Ammon's horn (tissue), 1 donor: ENCODE results near the gene TPCN1.

ENCODE experiments used
- DNase-seq: peaks from one replicate; pipeline ENCODE4 v3.0.0-alpha.2; 2016; ENCODE audit warnings: low spot score

Gene TPCN1

DNA sequence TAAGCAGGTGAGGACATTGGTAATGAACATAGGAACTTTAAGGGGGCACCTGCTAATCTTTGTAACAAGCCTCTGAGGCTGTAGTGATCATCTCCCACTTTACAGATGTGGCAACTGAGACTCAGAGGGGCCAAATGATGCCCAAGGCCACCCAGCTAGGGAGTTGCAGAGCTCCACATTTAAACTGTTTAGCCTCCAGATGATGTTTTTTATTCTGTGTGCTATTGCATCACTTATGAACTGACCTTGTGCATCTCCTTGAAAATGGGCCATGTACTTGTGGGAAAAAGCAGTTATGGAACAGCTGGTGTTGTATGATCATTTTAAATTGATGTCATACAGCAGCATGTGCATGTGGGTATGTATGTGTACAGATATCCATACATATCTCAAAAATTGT, 41.4 kb downstream of the TPCN1 start:
- no peak for DNase-seq

DNA sequence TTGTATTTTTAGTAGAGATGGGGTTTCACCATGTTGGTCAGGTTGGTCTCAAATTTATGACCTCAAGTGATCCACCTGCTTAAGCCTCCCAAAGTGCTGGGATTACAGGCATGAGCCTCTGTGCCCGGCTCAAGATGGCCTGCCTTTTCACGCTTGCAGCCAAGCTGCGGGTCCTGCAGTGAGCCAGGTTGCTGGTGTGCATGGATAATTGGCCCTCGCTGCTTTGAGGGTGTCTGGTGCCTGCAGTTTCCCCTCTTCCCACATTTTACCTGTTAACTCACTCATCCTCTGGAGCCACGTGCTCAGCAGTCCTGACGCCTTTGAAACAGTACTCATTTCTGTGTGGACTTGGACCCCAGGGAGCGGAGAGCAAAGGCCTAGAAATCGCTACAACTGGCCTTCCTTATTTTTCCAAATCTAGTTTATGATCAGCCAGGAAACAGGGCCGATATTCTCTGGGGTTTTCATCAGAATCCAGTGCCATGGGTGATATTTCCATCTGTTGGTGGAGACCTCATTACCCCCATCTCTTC, 42.2 kb downstream of the TPCN1 start:
- no peak for DNase-seq

DNA sequence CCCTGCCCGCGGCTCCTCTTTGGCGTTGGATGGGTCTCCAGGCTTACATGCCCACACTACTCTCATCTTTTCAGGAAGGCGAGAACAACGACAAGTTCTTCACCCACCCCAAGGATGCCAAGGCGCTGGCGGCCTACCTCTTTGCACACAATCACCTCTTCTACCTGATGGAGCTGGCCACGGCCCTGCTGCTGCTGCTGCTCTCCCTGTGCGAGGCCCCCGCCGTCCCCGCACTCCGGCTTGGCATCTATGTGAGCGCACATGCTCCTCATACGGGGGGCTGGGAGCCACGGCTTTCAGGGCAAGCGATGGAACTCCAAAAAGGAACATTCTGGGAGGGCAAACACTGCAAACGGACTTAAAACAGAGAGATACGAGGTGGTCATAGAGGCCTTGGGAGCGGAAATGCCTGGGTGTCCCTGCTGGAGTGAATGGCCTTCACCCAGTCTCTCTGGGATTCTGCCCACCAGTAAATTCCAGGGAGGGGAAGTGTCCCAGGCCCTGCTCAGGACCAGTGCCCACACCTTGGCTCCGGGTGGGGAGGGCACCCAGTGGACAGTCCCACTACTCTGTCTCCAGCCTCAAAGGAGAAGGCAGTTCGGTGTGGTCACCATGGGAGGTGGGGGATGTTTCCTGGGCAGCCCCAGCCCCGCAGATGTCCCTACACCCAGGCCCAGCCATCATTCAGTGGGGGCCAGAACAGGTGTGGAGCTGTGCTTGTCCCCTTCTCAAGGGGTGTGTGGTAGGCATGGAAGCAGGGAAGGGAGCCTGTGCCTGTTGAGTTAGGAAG, 45.0 kb downstream of the TPCN1 start:
- no peak for DNase-seq

GRCh38 chr12:113267621-113268020, 46.4 kb downstream of the TPCN1 start:
- no peak for DNase-seq

- DNase-seq = no peak
Observed at GRCh38 chr12:113268136-113268535, 46.9 kb downstream of the TPCN1 start.

DNA sequence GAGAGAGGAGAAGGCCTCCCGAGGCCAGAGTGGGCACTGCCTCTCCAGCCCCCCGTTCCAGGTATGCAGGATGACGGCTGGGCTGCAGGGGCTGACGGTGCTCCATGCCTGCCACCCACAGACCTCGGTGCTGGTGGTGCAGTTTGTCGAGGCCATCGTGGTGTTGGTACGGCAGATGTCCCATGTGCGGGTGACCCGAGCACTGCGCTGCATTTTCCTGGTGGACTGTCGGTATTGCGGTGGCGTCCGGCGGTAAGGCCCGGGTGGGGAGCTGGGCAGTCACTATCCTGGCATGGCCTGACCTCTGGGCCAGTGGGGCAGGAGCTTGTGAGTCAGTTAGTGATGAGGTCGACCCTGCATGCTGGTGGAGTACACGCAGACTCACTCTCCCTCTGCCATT, 47.4 kb downstream of the TPCN1 start:
- no peak for DNase-seq

DNA sequence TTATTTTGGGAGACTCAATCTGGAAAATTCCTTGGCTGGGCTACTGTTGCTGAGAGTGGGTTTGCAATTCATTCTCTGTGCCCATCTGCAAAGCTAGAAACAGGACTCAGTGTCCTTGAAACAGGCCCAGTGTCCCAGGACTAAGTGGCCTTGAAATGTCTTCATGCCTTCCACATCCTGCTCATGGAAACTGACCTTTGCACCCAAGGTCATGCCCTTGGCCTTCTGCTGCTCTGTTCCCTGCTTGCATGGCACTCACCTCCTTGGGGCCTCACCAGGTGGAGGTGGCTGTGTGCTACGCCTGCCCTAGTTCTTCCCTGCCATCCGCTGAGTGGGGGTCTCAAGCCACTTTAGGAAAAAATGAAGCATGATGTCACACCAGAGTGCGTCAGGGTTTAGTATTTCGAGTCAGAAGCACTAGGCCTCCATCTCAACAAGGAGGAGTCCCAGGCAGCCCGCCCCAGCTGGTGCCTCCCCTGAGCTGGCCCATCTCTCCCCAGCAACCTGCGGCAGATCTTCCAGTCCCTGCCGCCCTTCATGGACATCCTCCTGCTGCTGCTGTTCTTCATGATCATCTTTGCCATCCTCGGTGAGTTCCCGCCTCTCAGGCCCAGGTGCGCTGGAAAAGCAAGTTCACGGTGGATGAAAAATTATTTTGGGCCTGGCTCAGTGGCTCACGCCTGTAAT, 48.1 kb downstream of the TPCN1 start:
- DNase-seq = no peak

GRCh38 chr12:113270709-113271009, 49.4 kb downstream of the TPCN1 start:
- DNase-seq = no peak

DNA sequence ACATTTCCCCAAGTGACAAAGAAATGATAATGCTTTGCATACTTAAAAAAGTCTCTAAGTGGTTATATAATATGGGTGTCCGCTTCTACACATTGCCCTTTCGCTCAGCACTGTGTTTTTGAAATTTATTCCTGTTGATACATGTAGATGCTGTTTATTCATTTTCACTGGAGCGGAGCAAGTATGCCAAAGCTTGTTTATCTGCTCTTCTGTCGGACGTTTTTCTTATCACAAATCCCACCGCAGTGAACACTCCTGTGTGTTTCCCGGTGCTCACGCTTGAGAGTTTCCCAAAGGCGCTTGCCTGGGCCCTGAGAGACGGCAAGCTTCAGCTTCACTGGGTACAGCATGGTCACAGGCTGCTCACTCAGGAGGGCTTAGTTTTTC, 50.2 kb downstream of the TPCN1 start:
- DNase-seq = no peak

GRCh38 chr12:113271853-113272561, 50.7 kb downstream of the TPCN1 start:
- peak; percentile 79 for DNase-seq

DNA sequence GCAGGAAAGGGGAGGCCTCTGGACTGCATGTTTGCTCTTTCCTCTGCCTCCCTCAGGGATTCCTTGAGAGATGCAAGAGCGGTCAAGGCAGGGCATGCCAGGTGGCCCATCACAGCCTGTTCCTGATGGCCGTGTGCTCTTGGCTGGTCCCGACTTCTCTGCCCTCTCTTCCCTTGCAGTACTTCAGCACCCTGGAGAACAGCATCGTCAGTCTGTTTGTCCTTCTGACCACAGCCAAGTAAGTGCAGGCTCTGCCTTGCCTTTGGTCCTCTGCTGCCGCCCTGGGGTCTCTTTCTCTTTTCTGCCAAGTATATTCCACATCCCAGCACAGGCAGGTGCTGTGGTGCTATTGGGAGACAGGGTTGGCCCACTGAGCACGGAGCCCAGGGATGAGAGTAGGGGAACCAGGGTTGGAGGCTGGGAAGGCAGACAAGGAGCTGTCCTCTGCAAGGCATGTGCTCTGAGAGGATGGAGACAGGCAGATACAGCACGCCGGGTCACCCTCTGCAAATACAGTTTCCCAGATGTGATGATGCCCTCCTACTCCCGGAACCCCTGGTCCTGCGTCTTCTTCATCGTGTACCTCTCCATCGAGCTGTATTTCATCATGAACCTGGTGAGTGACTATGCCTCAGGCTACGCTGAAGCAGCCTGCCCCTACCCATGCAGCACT, 51.9 kb downstream of the TPCN1 start:
- no peak for DNase-seq

GRCh38 chr12:113274848-113275247, 53.6 kb downstream of the TPCN1 start:
- DNase-seq = no peak

GRCh38 chr12:113276306-113276705, 55.0 kb downstream of the TPCN1 start:
- DNase-seq = no peak

DNA sequence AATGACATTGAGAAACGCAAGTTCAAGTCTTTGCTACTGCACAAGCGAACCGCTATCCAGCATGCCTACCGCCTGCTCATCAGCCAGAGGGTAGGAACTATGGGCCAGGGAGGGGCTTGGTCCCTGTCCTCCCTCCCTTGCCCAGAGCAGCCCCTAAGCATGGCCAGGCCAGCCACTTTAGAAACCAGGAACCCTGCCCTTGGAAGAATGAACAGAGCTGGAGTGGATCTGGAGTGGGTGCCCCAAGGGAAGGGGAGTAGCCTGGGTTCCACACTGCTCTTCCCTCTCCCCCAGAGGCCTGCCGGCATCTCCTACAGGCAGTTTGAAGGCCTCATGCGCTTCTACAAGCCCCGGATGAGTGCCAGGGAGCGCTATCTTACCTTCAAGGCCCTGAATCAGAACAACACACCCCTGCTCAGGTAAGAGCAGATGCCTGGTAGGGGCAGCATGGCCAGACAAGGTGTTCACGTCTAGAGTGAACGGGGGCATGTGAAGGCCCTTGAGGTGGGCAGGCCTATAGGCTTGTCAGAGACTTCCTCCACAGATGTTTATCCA, 55.8 kb downstream of the TPCN1 start:
- DNase-seq = no peak

- DNase-seq = no peak
Observed at GRCh38 chr12:113277511-113277910, 56.2 kb downstream of the TPCN1 start.

DNA sequence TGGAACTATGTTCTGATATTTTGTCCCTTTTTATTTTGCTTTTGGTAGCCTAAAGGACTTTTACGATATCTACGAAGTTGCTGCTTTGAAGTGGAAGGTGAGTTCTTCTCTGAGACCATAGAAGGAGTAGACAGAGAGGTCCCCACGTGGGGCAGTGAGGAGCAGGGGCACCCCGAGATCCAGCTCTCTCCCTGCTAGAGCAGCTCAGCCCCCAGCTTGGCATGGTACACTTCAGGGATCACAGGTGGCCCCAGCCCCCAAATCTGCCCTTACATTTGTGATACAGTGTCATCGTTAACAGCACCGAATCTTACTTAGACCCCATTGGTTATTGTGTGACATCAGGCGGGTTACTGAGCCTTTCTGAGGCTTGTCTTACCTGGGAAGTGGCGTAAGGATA, 56.9 kb downstream of the TPCN1 start:
- DNase-seq = no peak

DNA sequence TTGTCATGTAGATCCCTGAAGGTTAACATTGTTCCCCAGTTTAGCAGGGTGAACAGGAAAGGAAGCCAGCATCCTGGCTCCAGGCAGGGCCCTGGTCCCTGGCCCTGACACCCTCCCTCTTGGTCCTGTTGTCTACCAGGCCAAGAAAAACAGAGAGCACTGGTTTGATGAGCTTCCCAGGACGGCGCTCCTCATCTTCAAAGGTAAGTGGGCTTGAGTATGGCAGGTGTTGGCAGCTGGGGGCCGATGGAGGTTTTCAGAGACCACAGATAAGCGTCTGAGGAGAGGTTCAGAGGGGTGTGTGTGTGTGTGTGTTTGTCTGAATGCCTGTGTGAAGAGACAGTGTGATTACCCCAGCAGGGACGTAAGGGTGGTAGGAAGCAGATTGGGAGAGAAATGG, 57.4 kb downstream of the TPCN1 start:
- no peak for DNase-seq

- no peak for DNase-seq
Observed at GRCh38 chr12:113284751-113285150, 63.5 kb downstream of the TPCN1 start.

DNA sequence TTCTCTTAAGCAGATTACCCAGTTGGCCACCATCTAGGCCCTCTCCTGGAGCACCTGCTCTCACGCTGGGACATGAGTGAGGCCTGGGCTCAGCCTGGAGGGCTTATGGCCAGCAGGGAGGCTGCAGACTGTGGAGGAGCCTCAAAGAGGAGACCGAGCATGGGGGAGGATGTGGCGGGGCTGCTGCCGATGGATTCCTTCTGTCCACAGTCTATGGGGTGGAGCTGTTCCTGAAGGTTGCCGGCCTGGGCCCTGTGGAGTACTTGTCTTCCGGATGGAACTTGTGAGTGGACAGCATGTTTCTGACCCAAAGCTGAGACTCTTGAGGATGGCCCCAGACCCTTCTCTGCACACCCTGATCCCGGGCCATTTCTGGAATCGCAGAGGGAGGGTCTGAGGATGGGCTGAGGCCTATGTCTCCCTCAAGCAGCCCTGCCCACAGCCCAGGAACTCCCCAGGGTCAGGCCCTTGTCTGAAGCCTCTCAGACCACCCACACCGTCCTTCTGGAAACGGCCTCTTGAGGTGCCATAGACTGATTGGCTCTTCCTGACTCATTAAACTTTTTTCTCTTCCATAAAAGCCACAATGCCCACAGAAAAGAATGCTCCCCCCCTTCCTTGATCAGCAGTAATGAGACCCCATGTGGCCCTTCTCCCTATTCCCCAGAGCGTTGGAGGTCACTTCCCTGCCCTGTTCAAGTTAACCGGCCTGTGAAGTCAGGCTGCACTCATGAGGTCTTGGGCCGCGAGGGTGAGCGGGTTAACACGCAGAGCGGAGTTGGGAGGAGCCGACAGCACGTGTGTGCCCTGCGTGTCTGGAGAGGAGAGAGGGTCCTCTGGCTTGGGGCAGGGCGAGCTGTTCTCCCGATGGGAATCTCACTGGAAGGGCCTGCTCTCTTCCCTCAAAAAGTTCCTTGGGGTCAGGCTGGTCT, 64.7 kb downstream of the TPCN1 start:
- no peak for DNase-seq

GRCh38 chr12:113286712-113287111, 65.4 kb downstream of the TPCN1 start:
- DNase-seq = no peak
